ENCODE data around the gene CCIN.
"Not testable (repeated sequence)": the region's sequence is repeated elsewhere in the genome, so short reads cannot be mapped to it uniquely, and the experiment has no call there.

The CCIN gene

GRCh38 chr9:36141288-36141687 lies 27.9 kb upstream of the CCIN start:
- DNase-seq: no peak

GRCh38 chr9:36141761-36142160 lies 27.4 kb upstream of the CCIN start:
- DNase-seq: no peak

GRCh38 chr9:36142510-36143244 lies 26.5 kb upstream of the CCIN start:
- peak; percentile 91 for DNase-seq

- no peak for DNase-seq
These were observed 25.9 kb upstream of the CCIN start for GRCh38 chr9:36143245-36143641.

- peak; percentile 64 for DNase-seq
These were observed 24.6 kb upstream of the CCIN start for GRCh38 chr9:36144309-36145232.

GRCh38 chr9:36145970-36146369 lies 23.2 kb upstream of the CCIN start:
- DNase-seq: no peak

GRCh38 chr9:36146651-36147050 lies 22.5 kb upstream of the CCIN start:
- DNase-seq: no peak

GRCh38 chr9:36147441-36148175 lies 21.6 kb upstream of the CCIN start:
- no peak for DNase-seq

GRCh38 chr9:36148311-36149051 lies 20.7 kb upstream of the CCIN start:
- peak; percentile 92 for DNase-seq

GRCh38 chr9:36149197-36149596 lies 20.0 kb upstream of the CCIN start:
- no peak for DNase-seq

GRCh38 chr9:36150574-36151315 lies 18.4 kb upstream of the CCIN start:
- no peak for DNase-seq

GRCh38 chr9:36151316-36152210 lies 17.6 kb upstream of the CCIN start:
- DNase-seq: peak; percentile 95

GRCh38 chr9:36152741-36153438 lies 16.3 kb upstream of the CCIN start:
- no peak for DNase-seq

GRCh38 chr9:36153746-36154145 lies 15.4 kb upstream of the CCIN start:
- DNase-seq: no peak

- DNase-seq: peak; percentile 70
These were observed 14.7 kb upstream of the CCIN start for GRCh38 chr9:36154331-36154952.

GRCh38 chr9:36156116-36156515 lies 13.1 kb upstream of the CCIN start:
- DNase-seq: no peak

- peak; percentile 72 for DNase-seq
These were observed 11.1 kb upstream of the CCIN start for GRCh38 chr9:36158122-36158521.

GRCh38 chr9:36158917-36159316 lies 10.3 kb upstream of the CCIN start:
- DNase-seq: no peak

- DNase-seq: not testable (repeated sequence)
These were observed 9.7 kb upstream of the CCIN start for GRCh38 chr9:36159509-36159908.

GRCh38 chr9:36160126-36160525 lies 9.1 kb upstream of the CCIN start:
- not testable (repeated sequence) for DNase-seq

Measured in hematopoietic multipotent progenitor cell treated with erythropoietin and hydrocortisone succinate and interleukin-3 and kit ligand, for 4 days (in vitro differentiated cells).